ENCODE results near the gene THBS1.

The THBS1 gene

DNA sequence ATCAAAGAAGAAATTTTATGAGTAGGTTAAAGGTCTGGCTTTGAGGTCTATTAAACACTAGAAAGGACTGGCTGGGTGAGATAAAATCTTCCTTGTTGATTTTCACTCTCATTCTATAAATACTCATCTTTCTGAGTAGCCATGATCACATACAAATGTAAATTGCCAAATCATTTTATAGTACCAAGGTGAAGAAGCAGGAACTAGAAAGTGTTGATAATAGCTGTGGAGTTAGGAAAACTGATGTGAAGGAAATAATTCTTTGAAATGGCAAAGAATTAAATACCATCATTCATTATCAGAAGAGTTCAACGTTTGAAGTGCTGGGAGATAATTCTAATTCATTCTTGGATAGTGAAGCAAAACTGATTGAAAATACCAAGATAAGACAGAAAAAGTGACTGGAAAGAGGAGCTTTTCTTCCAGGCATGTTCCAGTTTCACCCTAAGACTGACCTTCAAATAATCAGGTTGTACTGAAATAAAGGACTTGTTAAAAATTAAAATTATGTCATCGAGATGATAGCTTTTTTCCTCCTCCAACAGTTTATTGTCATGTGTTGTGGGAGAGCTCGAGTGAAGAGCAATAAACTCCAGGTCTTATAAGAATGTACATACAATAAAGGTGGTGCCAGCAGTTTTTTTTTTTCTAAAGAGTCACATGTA, 17.4 kb downstream of the THBS1 start:
- Histone ChIP-seq H3K4me1 (ENCODE audit: control insufficient read depth, insufficient read depth, low read length) (peaks cover 27% of the 10 kb centered on the region), H3K4me2 (ENCODE audit: low read length) (no peak overlapping the region), H3K9ac (ENCODE audit: low read depth, low read length) (peak overlapping the region; percentile 9), H3K9me3 (replicated peaks; ENCODE audit: low read length) (no peaks in the 10 kb centered on the region), H3K36me3 (ENCODE audit: insufficient read depth, low read length) (peaks cover 41% of the 10 kb centered on the region), H3K4me3 (ENCODE audit: low read length) (no peak overlapping the region), H3K27me3 (ENCODE audit: control insufficient read depth, insufficient read depth, low read length) (no peaks in the 10 kb centered on the region)

DNA sequence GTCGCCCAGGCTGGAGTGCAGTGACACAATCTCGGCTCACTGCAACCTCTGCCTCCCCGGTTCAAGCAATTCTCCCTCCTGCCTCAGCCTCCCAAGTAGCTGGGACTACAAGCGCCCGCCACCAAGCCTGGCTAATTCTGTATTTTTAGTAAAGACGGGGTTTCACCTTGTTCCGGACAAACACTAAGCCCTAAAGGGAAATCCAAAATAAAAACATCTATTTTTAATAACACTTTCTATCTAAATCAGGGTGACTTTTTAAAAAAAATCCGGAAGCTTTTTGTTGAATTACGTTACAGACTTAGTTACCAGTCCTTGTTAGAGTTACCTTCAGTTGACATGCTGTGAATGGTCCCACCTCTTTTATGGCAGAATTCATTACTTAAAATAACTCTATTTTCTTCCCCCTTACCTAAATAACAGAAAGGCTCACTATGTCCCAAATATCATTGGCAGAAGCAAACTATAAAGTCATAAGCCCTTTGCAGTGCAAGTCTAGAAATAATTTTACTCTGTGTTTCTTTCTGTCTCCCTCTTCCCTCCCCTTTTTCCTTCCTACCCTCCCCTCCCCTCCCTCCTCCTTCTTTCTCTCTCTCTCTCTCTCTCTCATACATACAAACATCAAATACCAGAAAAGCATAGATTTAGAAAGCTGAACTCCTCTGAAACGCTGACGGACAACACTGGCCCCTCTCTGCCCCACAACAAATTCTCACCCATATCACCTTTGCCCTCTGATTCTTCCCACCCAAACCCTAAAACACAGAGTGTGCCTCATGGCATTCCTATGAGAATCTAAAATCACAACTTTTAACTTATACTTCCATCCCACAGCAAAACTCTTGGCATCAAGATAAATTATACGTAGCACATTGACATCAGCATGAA, 18.3 kb downstream of the THBS1 start:
- peaks cover 32% of the 10 kb centered on the region for H3K36me3 ChIP-seq (ENCODE audit: insufficient read depth, low read length)
- H3K9me3 ChIP-seq (replicated peaks; ENCODE audit: low read length), result no peaks in the 10 kb centered on the region
- H3K27me3 ChIP-seq (ENCODE audit: control insufficient read depth, insufficient read depth, low read length), result no peaks in the 10 kb centered on the region
- peaks cover 23% of the 10 kb centered on the region for H3K4me1 ChIP-seq (ENCODE audit: control insufficient read depth, insufficient read depth, low read length)
- peak overlapping the region; percentile 47 for H3K9ac ChIP-seq (ENCODE audit: low read depth, low read length)
- no peak overlapping the region for H3K4me3 ChIP-seq (ENCODE audit: low read length)
- peak overlapping the region; percentile 17 for H3K4me2 ChIP-seq (ENCODE audit: low read length)

DNA sequence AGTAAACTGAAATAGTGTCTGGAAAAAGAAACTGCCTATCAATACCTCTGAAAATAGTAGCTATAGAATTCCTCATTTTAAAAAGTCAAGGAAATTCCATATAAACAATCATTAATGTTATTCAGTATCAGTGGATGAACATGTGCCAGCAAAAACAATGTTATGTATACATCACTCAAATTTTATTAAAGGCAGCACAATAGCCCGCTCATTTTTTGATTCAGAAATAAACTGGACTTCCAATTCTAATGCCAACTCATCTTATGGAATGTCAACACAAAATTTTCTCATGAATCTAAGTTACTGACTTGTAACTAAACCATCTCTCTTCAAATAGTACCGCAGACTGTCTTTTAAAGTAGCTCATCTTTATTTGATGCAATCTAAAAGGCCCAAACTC, 19.0 kb downstream of the THBS1 start:
- Histone ChIP-seq H3K9ac (ENCODE audit: low read depth, low read length) (peak overlapping the region; percentile 47), H3K4me1 (ENCODE audit: control insufficient read depth, insufficient read depth, low read length) (peaks cover 18% of the 10 kb centered on the region), H3K4me3 (ENCODE audit: low read length) (no peak overlapping the region), H3K27me3 (ENCODE audit: control insufficient read depth, insufficient read depth, low read length) (no peaks in the 10 kb centered on the region), H3K9me3 (replicated peaks; ENCODE audit: low read length) (no peaks in the 10 kb centered on the region), H3K4me2 (ENCODE audit: low read length) (peak overlapping the region; percentile 17), H3K36me3 (ENCODE audit: insufficient read depth, low read length) (peaks cover 25% of the 10 kb centered on the region)

DNA sequence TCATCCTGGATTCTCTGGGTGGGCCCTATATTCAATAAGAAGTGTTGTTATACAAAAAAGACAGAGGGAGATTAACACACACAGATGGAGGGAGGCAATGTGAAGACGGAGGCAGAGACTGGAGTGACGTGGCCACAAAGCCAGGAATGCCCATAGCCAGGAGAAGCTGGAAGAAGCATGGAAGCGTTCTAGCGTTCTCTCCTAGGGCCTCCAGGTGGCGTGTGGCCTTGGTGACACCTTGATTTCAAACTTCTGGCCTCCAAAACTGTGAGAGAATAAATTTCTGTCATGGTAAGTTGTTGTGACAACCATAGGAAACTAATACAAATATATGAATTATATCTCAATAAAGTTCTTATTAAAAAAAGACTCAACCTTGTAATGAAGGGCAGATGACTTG, 21.3 kb downstream of the THBS1 start:
- no peaks in the 10 kb centered on the region for H3K27me3 ChIP-seq (ENCODE audit: control insufficient read depth, insufficient read depth, low read length)
- H3K4me2 ChIP-seq (ENCODE audit: low read length), result no peak overlapping the region
- peaks cover 9% of the 10 kb centered on the region for H3K4me1 ChIP-seq (ENCODE audit: control insufficient read depth, insufficient read depth, low read length)
- peaks cover 3% of the 10 kb centered on the region for H3K36me3 ChIP-seq (ENCODE audit: insufficient read depth, low read length)
- no peaks in the 10 kb centered on the region for H3K9me3 ChIP-seq (replicated peaks; ENCODE audit: low read length)
- no peak overlapping the region for H3K4me3 ChIP-seq (ENCODE audit: low read length)
- H3K9ac ChIP-seq (ENCODE audit: low read depth, low read length), result no peak overlapping the region

DNA sequence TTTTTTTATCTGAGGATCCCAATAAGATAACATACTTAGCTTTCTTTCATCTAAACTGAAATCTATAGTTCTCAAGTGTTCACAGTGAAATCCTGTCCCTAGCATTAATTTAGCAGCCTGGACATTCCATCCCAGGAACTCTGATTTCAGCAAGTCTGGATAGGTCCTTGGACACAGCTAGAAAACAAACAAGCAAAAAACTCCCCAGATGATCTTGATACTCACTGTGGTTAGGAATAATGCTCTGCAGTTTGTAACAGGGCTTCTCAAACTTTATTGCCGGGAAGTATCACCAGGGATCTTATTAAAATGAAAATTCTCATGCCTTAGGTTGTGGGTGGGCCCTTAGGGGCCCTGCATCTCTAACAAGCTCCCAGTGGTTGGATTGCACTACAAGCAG, 24.3 kb downstream of the THBS1 start:
- H3K4me2 ChIP-seq (ENCODE audit: low read length), result no peak overlapping the region
- H3K9me3 ChIP-seq (replicated peaks; ENCODE audit: low read length), result no peaks in the 10 kb centered on the region
- no peaks in the 10 kb centered on the region for H3K27me3 ChIP-seq (ENCODE audit: control insufficient read depth, insufficient read depth, low read length)
- no peak overlapping the region for H3K9ac ChIP-seq (ENCODE audit: low read depth, low read length)
- no peak overlapping the region for H3K4me3 ChIP-seq (ENCODE audit: low read length)
- H3K36me3 ChIP-seq (ENCODE audit: insufficient read depth, low read length), result no peaks in the 10 kb centered on the region
- peaks cover 2% of the 10 kb centered on the region for H3K4me1 ChIP-seq (ENCODE audit: control insufficient read depth, insufficient read depth, low read length)

DNA sequence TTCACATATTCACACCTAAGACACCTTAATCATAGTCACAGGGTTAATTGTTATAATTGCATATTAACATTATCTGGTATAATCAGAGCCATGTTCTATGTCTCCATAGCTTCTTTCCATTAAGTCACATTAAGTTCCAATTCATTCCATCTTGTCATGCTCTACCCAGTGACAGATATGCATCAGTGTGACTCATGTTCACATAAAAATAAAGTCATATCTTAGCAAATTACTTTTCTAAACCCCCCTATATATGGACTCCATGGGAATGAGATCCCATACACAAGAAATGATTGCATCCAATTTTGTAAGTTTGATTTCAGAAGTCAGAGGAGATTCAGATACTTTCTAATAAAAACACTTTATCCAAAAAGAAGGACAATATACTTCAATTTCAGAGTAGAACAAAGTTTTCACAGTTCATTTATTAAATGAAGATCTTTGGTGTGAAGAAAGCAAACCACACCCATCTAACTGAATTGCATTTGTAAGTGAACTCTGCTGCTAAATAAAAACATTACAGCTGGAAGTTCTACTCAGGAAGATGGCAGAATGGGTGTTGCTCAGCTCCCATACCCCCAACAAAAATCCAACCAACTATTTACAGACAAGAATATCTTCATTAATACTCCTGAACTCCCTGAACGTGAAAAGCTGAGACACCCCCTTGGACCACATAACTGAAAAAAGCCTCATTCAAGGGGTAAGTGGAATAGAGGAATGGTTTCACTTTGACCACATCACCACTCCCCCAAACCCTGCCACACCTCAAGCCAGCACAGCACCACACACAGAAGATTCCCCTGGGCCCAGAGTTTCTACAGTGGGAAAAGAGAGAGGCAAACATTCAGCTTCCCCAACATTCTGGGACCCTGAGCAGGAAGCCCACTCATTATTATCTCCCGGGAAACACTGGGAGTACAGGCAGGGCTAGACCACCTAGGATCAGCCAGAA, 27.6 kb downstream of the THBS1 start:
- H3K4me2 ChIP-seq (ENCODE audit: low read length), result no peak overlapping the region
- no peaks in the 10 kb centered on the region for H3K4me1 ChIP-seq (ENCODE audit: control insufficient read depth, insufficient read depth, low read length)
- H3K9me3 ChIP-seq (replicated peaks; ENCODE audit: low read length), result no peaks in the 10 kb centered on the region
- no peaks in the 10 kb centered on the region for H3K36me3 ChIP-seq (ENCODE audit: insufficient read depth, low read length)
- no peaks in the 10 kb centered on the region for H3K27me3 ChIP-seq (ENCODE audit: control insufficient read depth, insufficient read depth, low read length)
- no peak overlapping the region for H3K4me3 ChIP-seq (ENCODE audit: low read length)
- no peak overlapping the region for H3K9ac ChIP-seq (ENCODE audit: low read depth, low read length)

DNA sequence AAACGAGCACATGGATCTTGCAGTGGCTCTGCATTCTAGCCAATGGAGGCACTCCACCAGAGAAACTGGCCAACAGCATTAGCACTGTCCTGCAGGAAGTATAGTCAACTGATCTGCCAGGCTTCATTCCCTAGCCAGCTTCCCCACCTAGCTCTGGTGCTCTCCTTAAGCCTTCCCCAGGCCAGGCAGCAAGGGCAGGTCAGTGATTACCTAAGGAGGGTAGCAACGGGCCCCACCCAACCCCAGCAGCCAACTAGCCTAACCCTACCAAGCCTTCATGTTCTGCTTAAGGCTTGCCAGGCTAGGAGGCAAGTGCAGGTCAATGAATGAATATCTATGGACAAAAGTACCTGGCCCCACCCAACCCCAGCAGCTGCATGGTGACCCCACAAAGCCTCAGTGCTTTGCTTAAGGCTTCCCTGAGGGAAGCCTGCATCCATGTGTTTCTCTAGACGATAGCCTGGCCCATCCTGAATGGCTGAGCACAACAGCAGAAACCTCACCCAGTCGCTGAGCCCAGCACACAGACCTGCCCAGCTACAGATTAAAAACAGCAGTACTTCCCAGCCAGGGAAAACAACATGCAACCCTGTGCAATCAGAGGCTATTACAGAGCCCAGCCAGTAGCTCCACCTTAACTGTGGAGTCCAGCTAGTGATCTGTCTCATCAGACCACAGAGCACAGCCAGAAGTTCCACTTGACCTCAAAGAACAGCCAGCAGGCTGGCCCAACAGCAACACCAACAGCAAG, 28.5 kb downstream of the THBS1 start:
- no peaks in the 10 kb centered on the region for H3K4me1 ChIP-seq (ENCODE audit: control insufficient read depth, insufficient read depth, low read length)
- H3K9me3 ChIP-seq (replicated peaks; ENCODE audit: low read length), result no peaks in the 10 kb centered on the region
- H3K27me3 ChIP-seq (ENCODE audit: control insufficient read depth, insufficient read depth, low read length), result no peaks in the 10 kb centered on the region
- no peak overlapping the region for H3K4me2 ChIP-seq (ENCODE audit: low read length)
- no peak overlapping the region for H3K4me3 ChIP-seq (ENCODE audit: low read length)
- no peak overlapping the region for H3K9ac ChIP-seq (ENCODE audit: low read depth, low read length)
- no peaks in the 10 kb centered on the region for H3K36me3 ChIP-seq (ENCODE audit: insufficient read depth, low read length)

DNA sequence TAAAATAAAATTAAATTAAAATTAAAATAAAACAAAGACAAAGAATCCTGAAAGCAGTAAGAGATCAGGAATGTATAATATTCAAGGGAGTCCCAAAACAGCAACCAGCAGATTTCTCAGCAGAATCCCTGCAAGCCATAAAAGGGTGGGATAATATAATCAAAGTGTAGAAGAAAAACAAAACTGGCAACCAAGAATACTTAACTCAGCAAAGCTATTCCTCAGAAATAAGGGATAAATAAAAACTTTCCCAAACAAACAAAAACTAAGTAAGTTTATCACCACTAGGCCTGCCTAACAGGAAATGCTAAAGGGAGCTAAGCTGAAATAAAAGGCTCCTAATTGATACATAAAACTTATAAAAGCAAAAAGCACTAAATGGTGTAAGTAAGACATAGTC, 29.8 kb downstream of the THBS1 start:
- H3K9me3 ChIP-seq (replicated peaks; ENCODE audit: low read length), result no peaks in the 10 kb centered on the region
- H3K4me1 ChIP-seq (ENCODE audit: control insufficient read depth, insufficient read depth, low read length), result no peaks in the 10 kb centered on the region
- H3K4me2 ChIP-seq (ENCODE audit: low read length), result no peak overlapping the region
- no peaks in the 10 kb centered on the region for H3K27me3 ChIP-seq (ENCODE audit: control insufficient read depth, insufficient read depth, low read length)
- H3K9ac ChIP-seq (ENCODE audit: low read depth, low read length), result no peak overlapping the region
- H3K4me3 ChIP-seq (ENCODE audit: low read length), result no peak overlapping the region
- no peaks in the 10 kb centered on the region for H3K36me3 ChIP-seq (ENCODE audit: insufficient read depth, low read length)

DNA sequence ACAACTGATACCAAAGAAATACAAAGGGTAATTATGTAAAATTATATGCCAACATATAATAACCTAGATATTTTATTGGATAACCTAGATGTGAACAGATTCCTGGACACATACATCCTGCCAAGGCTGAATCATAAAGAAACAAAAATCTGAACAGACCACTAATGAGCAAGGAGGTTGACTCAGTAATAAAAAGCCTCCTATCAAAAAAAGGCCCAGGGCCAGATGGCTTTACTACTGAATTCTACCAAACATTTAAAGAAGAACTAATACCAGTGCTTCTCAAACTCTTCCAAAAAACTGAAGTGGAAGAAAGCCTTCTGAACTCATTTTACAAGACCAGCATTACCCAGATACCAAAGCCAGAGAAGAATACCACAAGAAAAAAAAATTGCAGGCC, 32.4 kb downstream of the THBS1 start:
- Histone ChIP-seq H3K36me3 (ENCODE audit: insufficient read depth, low read length) (no peaks in the 10 kb centered on the region), H3K4me1 (ENCODE audit: control insufficient read depth, insufficient read depth, low read length) (no peaks in the 10 kb centered on the region), H3K9ac (ENCODE audit: low read depth, low read length) (no peak overlapping the region), H3K9me3 (replicated peaks; ENCODE audit: low read length) (no peaks in the 10 kb centered on the region), H3K4me2 (ENCODE audit: low read length) (no peak overlapping the region), H3K27me3 (ENCODE audit: control insufficient read depth, insufficient read depth, low read length) (no peaks in the 10 kb centered on the region), H3K4me3 (ENCODE audit: low read length) (no peak overlapping the region)

DNA sequence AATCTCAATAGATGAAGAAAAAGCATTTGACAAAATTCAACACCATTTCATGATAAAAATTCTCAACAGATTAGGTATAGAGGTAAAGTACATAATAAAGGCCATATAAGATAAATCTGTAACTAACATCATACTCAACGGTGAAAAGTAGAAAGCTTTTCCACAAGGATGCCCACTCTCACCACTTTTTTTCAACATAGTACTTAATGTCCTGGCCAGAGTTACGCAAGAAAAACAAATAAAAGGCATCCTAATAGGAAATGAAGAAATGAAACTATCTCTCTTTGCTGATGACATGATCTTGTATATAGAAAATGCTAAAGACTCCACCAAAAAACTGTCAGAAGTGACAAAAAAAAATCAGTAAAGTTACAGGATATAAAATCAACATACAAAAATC, 33.0 kb downstream of the THBS1 start:
- Histone ChIP-seq H3K36me3 (ENCODE audit: insufficient read depth, low read length) (no peaks in the 10 kb centered on the region), H3K9me3 (replicated peaks; ENCODE audit: low read length) (no peaks in the 10 kb centered on the region), H3K9ac (ENCODE audit: low read depth, low read length) (no peak overlapping the region), H3K27me3 (ENCODE audit: control insufficient read depth, insufficient read depth, low read length) (no peaks in the 10 kb centered on the region), H3K4me2 (ENCODE audit: low read length) (no peak overlapping the region), H3K4me3 (ENCODE audit: low read length) (no peak overlapping the region), H3K4me1 (ENCODE audit: control insufficient read depth, insufficient read depth, low read length) (no peaks in the 10 kb centered on the region)

All from skeletal muscle satellite cell (primary cell).